Measurements from ENCODE around the gene GNAS. TPM values are rescaled to one million over a fixed set of nuclear protein-coding genes. Genes with fewer than 3 reads are reported as not detected.
"Not testable (repeated sequence)": the region's sequence is repeated elsewhere in the genome, so short reads cannot be mapped to it uniquely, and the experiment has no call there.

GNAS gene
- total RNA-seq, 1 experiment from 2014 or later = 1,108 TPM

- no peak for DNase-seq (ENCODE audit: low read depth)
These were observed 75.1 kb downstream of the GNAS start for GRCh38 chr20:58927490-58928061.

- no peak for DNase-seq (ENCODE audit: low read depth)
These were observed 78.0 kb downstream of the GNAS start for GRCh38 chr20:58930496-58930895.

- DNase-seq (ENCODE audit: low read depth) = no peak
These were observed 79.7 kb downstream of the GNAS start for GRCh38 chr20:58932170-58932569.

GRCh38 chr20:58938078-58938477 is 85.6 kb downstream of the GNAS start:
- DNase-seq (ENCODE audit: low read depth) = no peak

GRCh38 chr20:58938541-58938940 is 86.0 kb downstream of the GNAS start:
- DNase-seq (ENCODE audit: low read depth) = no peak

GRCh38 chr20:58941471-58941870 is 89.0 kb downstream of the GNAS start:
- DNase-seq (ENCODE audit: low read depth) = no peak

GRCh38 chr20:58942549-58942948 is 90.0 kb downstream of the GNAS start:
- DNase-seq (ENCODE audit: low read depth) = no peak

- DNase-seq (ENCODE audit: low read depth) = no peak
These were observed 92.1 kb downstream of the GNAS start for GRCh38 chr20:58944610-58945009.

- no peak for DNase-seq (ENCODE audit: low read depth)
These were observed 93.6 kb downstream of the GNAS start for GRCh38 chr20:58945965-58946631.

GRCh38 chr20:58947797-58948388 is 95.4 kb downstream of the GNAS start:
- not testable (repeated sequence) for DNase-seq (ENCODE audit: low read depth)

GRCh38 chr20:58950603-58951002 is 98.1 kb downstream of the GNAS start:
- DNase-seq (ENCODE audit: low read depth) = no peak

- DNase-seq (ENCODE audit: low read depth) = no peak
These were observed 100.5 kb downstream of the GNAS start for GRCh38 chr20:58953050-58953449.

GRCh38 chr20:58956078-58956477 is 103.6 kb downstream of the GNAS start:
- no peak for DNase-seq (ENCODE audit: low read depth)

- DNase-seq (ENCODE audit: low read depth) = no peak
These were observed 107.1 kb downstream of the GNAS start for GRCh38 chr20:58959652-58960051.

Other genes starting within 250 kb of the GNAS start
- gene STX16, start 201.4 kb upstream of the GNAS start, total RNA-seq (2014; rRNA removed; shearing (Covaris generic)) = 12.5 and 17.6 TPM in 2 replicates
- 11.2 and 13.8 TPM in 2 replicates for gene NPEPL1, start 159.9 kb upstream of the GNAS start, total RNA-seq (2014; rRNA removed; shearing (Covaris generic))
- gene GNAS-AS1, start 1.8 kb upstream of the GNAS start, total RNA-seq (2014; rRNA removed; shearing (Covaris generic)) = 1.1 TPM in 2 replicates
- 82.8 and 87.3 TPM in 2 replicates for gene NELFCD, start 128.5 kb downstream of the GNAS start, total RNA-seq (2014; rRNA removed; shearing (Covaris generic))
- 385 and 586 TPM in 2 replicates for gene CTSZ, start 154.5 kb downstream of the GNAS start, total RNA-seq (2014; rRNA removed; shearing (Covaris generic))
- 0.12 and 0.20 TPM in 2 replicates for gene TUBB1, start 166.7 kb downstream of the GNAS start, total RNA-seq (2014; rRNA removed; shearing (Covaris generic))
- 124 and 138 TPM in 2 replicates for gene ATP5F1E, start 179.6 kb downstream of the GNAS start, total RNA-seq (2014; rRNA removed; shearing (Covaris generic))
- gene PRELID3B, start 190.1 kb downstream of the GNAS start, total RNA-seq (2014; rRNA removed; shearing (Covaris generic)) = 142 and 168 TPM in 2 replicates